ENCODE data around the gene RIN3. TPM values are rescaled to one million over a fixed set of nuclear protein-coding genes. Genes with fewer than 3 reads are reported as not detected.
"Not testable (repeated sequence)": the region's sequence is repeated elsewhere in the genome, so short reads cannot be mapped to it uniquely, and the experiment has no call there.

The RIN3 gene
- total RNA-seq, 1 donor from 2014 or later = 28.0 TPM

- FAIRE-seq (no peak), DNase-seq (ENCODE audit: low read depth) (no peak)
- Histone ChIP-seq H3K27me3 (ENCODE audit: insufficient read depth, low read length) (no peaks in the 10 kb centered on the region), H3K4me2 (ENCODE audit: low read length) (no peak overlapping the region), H3K4me3 (ENCODE audit: insufficient read depth, low read depth, low read length) (no peak overlapping the region), H3K9ac (ENCODE audit: low read length) (no peak overlapping the region), H3K36me3 (ENCODE audit: insufficient read depth, low read length) (no peaks in the 10 kb centered on the region), H3K79me2 (ENCODE audit: insufficient read depth, low read length) (no peaks in the 10 kb centered on the region), H2AFZ (ENCODE audit: low read depth, low read length) (no peak overlapping the region), H3K27ac (ENCODE audit: low read depth, low read length) (no peak overlapping the region), H4K20me1 (ENCODE audit: insufficient read depth, low read length) (no peaks in the 10 kb centered on the region), H3K9me3 (ENCODE audit: insufficient read depth, low read depth, low read length) (no peaks in the 10 kb centered on the region), H3K4me1 (ENCODE audit: insufficient read depth, low read length) (peaks cover 6% of the 10 kb centered on the region)
- no peaks in the 10 kb centered on the region for H3K27me3 Mint-ChIP-seq (ENCODE audit: low read depth, unreplicated experiment)
- no peak overlapping the region for H3K4me3 Mint-ChIP-seq (ENCODE audit: unreplicated experiment)
- peaks cover 27% of the 10 kb centered on the region for H3K36me3 Mint-ChIP-seq (ENCODE audit: low read depth, unreplicated experiment)
- no peak overlapping the region for H3K27ac Mint-ChIP-seq (ENCODE audit: unreplicated experiment)
- H3K9me3 Mint-ChIP-seq (ENCODE audit: unreplicated experiment) = no peaks in the 10 kb centered on the region
- TF ChIP-seq EZH2 (IDR thresholded peaks at IDR 0.05; ENCODE audit: insufficient read depth, low read length) (no peak), CTCF (IDR thresholded peaks at IDR 0.05; ENCODE audit: insufficient read depth, low read depth, low read length) (no peak)
- peaks cover 8% of the 10 kb centered on the region for H3K4me1 Mint-ChIP-seq (ENCODE audit: low read depth, unreplicated experiment)
These were observed 198.5 kb downstream of the RIN3 start for GRCh38 chr14:92711976-92712653.

GRCh38 chr14:92712654-92713051 is 199.1 kb downstream of the RIN3 start:
- Mint-ChIP-seq H3K4me3 (ENCODE audit: unreplicated experiment) (no peak overlapping the region), H3K36me3 (ENCODE audit: low read depth, unreplicated experiment) (peaks cover 23% of the 10 kb centered on the region), H3K4me1 (ENCODE audit: low read depth, unreplicated experiment) (peaks cover 11% of the 10 kb centered on the region), H3K27ac (ENCODE audit: unreplicated experiment) (no peak overlapping the region), H3K27me3 (ENCODE audit: low read depth, unreplicated experiment) (no peaks in the 10 kb centered on the region), H3K9me3 (ENCODE audit: unreplicated experiment) (no peaks in the 10 kb centered on the region)
- Histone ChIP-seq H2AFZ (ENCODE audit: low read depth, low read length) (no peak overlapping the region), H4K20me1 (ENCODE audit: insufficient read depth, low read length) (no peaks in the 10 kb centered on the region), H3K27me3 (ENCODE audit: insufficient read depth, low read length) (no peaks in the 10 kb centered on the region), H3K9ac (ENCODE audit: low read length) (no peak overlapping the region), H3K9me3 (ENCODE audit: insufficient read depth, low read depth, low read length) (no peaks in the 10 kb centered on the region), H3K36me3 (ENCODE audit: insufficient read depth, low read length) (no peaks in the 10 kb centered on the region), H3K4me1 (ENCODE audit: insufficient read depth, low read length) (peaks cover 6% of the 10 kb centered on the region), H3K27ac (ENCODE audit: low read depth, low read length) (no peak overlapping the region), H3K4me2 (ENCODE audit: low read length) (no peak overlapping the region), H3K4me3 (ENCODE audit: insufficient read depth, low read depth, low read length) (no peak overlapping the region), H3K79me2 (ENCODE audit: insufficient read depth, low read length) (no peaks in the 10 kb centered on the region)
- FAIRE-seq (no peak), DNase-seq (ENCODE audit: low read depth) (no peak)
- TF ChIP-seq CTCF (IDR thresholded peaks at IDR 0.05; ENCODE audit: insufficient read depth, low read depth, low read length) (no peak), EZH2 (IDR thresholded peaks at IDR 0.05; ENCODE audit: insufficient read depth, low read length) (no peak)

- H3K27me3 Mint-ChIP-seq (ENCODE audit: low read depth, unreplicated experiment); H3K27ac Mint-ChIP-seq (ENCODE audit: unreplicated experiment); H3K9me3 Mint-ChIP-seq (ENCODE audit: unreplicated experiment); H3K4me3 ChIP-seq (ENCODE audit: insufficient read depth, low read depth, low read length); H3K79me2 ChIP-seq (ENCODE audit: insufficient read depth, low read length); H3K4me1 ChIP-seq (ENCODE audit: insufficient read depth, low read length); FAIRE-seq; H2AFZ ChIP-seq (ENCODE audit: low read depth, low read length); H3K4me3 Mint-ChIP-seq (ENCODE audit: unreplicated experiment); H3K4me2 ChIP-seq (ENCODE audit: low read length); H3K27me3 ChIP-seq (ENCODE audit: insufficient read depth, low read length); H3K27ac ChIP-seq (ENCODE audit: low read depth, low read length); H4K20me1 ChIP-seq (ENCODE audit: insufficient read depth, low read length); H3K36me3 ChIP-seq (ENCODE audit: insufficient read depth, low read length); H3K9ac ChIP-seq (ENCODE audit: low read length); H3K9me3 ChIP-seq (ENCODE audit: insufficient read depth, low read depth, low read length): not testable (repeated sequence)
- peaks cover 18% of the 10 kb centered on the region for H3K4me1 Mint-ChIP-seq (ENCODE audit: low read depth, unreplicated experiment)
- peak; percentile 54 for TF ChIP-seq CTCF (IDR thresholded peaks at IDR 0.05; ENCODE audit: insufficient read depth, low read depth, low read length)
- DNase-seq (ENCODE audit: low read depth) = peak; percentile 26
- H3K36me3 Mint-ChIP-seq (ENCODE audit: low read depth, unreplicated experiment) = peaks cover 27% of the 10 kb centered on the region
These were observed 201.2 kb downstream of the RIN3 start for GRCh38 chr14:92714739-92715307.

Measured in astrocyte (in vitro differentiated cells and primary cell).